ENCODE data around the gene PRR16.

DNA sequence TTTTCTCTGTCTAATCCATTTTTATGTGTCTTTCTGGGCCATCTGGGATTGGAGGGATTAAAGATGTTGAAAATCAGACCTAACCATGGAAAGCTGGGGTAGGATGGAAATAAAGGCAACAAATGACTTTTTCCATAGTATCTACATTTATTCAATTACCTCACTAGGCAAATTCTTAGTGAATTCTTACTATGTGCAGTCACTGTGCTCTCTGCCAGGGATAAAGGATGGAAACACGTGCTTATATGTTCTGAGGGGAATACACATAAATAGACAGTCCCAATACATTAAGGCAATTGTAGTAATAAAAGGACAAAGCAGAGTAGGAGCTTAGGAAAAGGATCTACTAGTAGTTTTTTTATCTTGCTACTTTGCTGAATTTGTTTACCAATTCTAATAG, 214.2 kb downstream of the PRR16 start:
- TF ChIP-seq, protein P1, sequence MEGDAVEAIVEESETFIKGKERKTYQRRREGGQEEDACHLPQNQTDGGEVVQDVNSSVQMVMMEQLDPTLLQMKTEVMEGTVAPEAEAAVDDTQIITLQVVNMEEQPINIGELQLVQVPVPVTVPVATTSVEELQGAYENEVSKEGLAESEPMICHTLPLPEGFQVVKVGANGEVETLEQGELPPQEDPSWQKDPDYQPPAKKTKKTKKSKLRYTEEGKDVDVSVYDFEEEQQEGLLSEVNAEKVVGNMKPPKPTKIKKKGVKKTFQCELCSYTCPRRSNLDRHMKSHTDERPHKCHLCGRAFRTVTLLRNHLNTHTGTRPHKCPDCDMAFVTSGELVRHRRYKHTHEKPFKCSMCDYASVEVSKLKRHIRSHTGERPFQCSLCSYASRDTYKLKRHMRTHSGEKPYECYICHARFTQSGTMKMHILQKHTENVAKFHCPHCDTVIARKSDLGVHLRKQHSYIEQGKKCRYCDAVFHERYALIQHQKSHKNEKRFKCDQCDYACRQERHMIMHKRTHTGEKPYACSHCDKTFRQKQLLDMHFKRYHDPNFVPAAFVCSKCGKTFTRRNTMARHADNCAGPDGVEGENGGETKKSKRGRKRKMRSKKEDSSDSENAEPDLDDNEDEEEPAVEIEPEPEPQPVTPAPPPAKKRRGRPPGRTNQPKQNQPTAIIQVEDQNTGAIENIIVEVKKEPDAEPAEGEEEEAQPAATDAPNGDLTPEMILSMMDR (IDR thresholded peaks at IDR 0.05) = no peak
- no peak for TF ChIP-seq POLR2A (IDR thresholded peaks at IDR 0.05)

All from lower leg skin (tissue), 3 donors.